Measurements from ENCODE around the gene FRMD4A.

- TF ChIP-seq BHLHE40 (IDR thresholded peaks at IDR 0.05; ENCODE audit: borderline replicate concordance) (no peak), HDGF (IDR thresholded peaks at IDR 0.05; ENCODE audit: borderline replicate concordance) (no peak), FOXK2 (IDR thresholded peaks at IDR 0.05) (no peak), L3MBTL2 (conservative IDR thresholded peaks at IDR 0.05) (no peak), TARDBP (IDR thresholded peaks at IDR 0.05) (no peak), FOXA1 (IDR thresholded peaks at IDR 0.05) (no peak)
Observed at GRCh38 chr10:13812804-13813203, 517.9 kb downstream of the FRMD4A start.
